Activated gamma-delta T cell treated with Interleukin-2 at 50 U/mL for 16 hours (primary cell): ENCODE results near the gene NDUFS1.
A peak's percentile ranks its signal among the peaks of the same experiment; 100 is the strongest.
"Not testable (repeated sequence)": the region's sequence is repeated elsewhere in the genome, so short reads cannot be mapped to it uniquely, and the experiment has no call there.

Source experiments
- DNase-seq: peaks from one replicate; pipeline ENCODE4 v3.0.0-alpha.2; 2020

The NDUFS1 gene

DNA sequence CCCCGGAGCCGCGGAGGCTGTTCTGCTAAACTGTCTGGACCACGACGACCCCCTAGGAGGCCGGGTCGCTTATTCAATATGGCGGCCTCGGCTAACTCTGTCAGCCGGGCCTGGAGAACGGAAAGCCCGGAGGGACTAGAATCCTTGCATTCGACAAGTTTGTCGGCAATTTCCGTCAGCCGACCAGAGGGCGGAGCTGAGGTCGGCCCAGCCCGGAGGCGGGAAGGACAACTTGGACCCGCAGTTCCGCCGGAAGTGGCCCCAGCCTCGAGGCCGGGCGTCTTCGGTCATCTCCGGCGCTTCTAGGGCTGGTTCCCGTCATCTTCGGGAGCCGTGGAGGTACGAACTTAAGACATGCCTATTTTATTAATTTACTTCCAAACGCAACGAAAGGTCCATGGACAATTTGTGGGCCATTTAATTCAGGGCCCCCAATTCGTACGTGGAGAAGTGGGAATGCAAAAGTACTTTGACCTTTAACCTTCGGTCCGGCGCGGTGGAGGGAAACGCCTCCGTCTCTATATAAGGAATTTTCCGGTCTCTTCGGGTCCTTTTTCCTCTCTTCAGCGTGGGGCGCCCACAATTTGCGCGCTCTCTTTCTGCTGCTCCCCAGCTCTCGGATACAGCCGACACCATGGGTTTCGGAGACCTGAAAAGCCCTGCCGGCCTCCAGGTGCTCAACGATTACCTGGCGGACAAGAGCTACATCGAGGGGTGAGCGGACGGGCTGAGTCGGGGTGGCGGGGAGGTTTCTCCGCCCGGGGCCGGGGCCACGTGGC lies at the start of gene NDUFS1, which contains the start of gene EEF1B2:
TSS of gene NDUFS1 (minus strand) at position 99 of the 779 bp plus-strand sequence. CDS start 5,766 bp downstream, outside the sequence.
TSS of gene EEF1B2 (plus strand) at position 550 of the 779 bp plus-strand sequence. CDS start at position 635, 85 bp downstream.
- DNase-seq = peak; percentile 96

DNA sequence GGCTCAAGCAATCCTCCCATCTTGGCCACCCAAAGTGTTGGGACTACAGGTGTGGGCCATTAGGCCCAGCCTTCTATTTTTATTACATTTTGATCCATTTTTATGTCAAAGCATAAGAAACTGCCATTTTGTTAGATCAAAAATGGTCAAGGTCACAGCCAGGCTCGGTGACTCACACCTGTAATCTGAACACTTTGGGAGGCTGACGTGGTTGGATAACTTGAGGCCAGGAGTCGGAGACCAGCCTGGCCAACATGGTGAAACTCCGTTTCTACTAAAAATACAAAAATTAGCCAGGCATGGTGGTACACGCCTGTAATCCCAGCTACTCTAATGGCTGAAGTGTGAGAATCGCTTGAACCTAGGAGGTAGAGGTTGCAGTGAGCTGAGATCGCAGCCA lies 49.7 kb upstream of the NDUFS1 start:
- DNase-seq = no peak

DNA sequence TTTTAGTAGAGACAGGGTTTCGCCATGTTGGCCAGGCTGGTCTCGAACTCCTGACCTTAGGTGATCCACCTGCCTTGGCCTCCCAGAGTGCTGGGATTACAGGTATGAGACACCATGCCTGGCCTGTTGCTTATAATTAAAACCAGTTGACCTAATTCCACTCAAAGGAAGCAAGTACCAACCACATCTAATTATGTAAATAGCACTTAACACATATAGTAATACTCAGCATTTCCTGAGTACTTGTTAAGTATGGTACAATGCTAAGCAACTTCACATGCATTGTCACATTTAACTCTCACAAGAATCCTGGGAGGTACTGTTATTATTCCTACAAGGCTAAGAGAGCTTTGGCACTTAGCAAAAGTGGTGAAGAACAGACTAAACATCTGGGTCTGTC lies 48.1 kb upstream of the NDUFS1 start:
- not testable (repeated sequence) for DNase-seq

DNA sequence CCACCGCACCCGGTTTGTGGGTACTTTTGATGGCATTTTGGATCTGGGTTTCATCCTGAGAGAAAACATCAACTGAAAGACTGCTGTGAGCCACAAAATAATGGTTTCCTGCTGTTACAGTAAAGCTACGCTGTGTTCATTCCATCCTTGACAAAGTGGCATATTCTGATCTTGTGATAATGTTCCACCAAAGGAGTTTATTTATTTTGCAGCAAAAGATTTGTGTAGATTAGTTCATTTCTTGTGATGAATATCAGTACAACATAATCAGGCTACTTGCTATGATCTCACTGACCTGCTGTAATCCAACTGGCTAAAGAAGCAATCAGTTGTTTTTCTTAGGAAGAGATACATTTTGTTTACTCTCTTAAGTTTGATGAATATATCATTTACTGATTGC lies 45.5 kb upstream of the NDUFS1 start:
- DNase-seq = no peak

DNA sequence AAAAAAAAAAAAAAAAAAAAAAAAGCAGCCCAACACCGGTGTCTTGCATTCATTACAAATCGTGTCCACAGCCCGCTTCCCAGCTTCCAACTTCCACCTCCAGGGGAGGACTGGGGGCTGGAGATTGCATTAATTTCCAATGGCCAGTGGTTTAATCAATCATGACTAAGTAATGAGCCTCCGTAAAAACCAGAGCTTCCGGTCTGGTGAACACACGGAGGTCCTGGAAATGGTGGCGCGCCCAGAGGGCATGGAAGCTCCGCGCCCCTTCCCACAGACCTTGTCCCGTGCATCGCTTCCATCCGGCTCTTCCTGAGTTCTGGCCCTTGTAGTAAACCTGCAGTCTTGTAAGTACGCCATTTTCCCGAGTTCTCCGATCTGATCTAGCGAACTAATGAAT lies 44.1 kb upstream of the NDUFS1 start:
- no peak for DNase-seq

DNA sequence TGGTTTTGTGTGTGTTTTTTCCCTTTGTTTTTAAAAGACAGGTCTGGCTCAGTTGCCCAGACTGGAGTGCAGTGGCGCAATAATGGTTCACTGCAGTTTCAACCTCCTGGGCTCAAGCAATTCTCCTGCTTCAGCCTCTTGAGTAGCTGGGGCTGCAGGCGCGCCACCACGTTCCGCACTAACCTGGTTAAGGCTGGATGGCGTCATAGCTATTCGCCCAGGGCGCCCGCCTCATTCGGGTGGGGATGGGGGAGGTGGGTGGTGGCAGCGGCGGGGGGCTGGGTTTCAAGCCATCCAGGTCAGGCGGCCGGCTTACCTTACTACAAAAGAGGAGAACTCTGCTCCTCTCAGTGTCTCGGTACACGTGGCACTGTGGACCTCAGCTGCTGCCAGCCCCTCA lies 43.2 kb upstream of the NDUFS1 start:
- DNase-seq = no peak

DNA sequence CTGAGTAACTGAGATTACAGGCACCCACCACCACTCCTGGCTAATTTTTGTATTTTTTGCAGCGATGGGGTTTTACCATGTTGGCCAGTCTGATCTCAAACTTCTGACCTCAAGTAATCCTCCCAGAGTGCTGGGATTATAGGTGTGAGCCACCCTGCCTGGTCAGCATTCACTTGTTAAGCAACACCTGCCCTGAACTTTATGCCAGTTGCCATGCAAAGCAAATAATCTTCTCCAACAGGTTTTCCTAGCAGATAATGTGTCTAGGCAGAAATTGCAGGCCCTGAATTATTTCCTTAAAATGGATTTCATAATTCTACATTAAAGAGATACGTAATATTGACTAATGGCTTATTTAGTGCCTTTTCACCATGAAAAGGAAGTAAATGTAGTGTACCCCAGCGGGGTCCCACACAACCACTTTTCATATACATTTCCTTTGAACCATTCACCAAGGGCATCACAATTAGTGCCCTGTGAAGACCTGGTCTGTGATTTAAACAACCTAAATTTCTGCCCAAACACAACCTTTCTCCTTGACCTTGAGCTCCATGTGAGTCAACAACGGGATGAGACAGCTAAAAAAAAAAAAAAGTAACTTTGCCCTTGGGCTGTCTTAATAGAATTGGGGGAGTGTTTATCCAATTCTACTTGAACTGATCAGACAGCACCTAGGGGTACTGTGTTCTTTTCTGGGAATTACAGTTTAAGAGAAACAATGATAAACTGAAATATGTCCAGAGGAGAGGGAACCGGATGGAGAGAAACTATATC lies 42.0 kb upstream of the NDUFS1 start:
- no peak for DNase-seq

DNA sequence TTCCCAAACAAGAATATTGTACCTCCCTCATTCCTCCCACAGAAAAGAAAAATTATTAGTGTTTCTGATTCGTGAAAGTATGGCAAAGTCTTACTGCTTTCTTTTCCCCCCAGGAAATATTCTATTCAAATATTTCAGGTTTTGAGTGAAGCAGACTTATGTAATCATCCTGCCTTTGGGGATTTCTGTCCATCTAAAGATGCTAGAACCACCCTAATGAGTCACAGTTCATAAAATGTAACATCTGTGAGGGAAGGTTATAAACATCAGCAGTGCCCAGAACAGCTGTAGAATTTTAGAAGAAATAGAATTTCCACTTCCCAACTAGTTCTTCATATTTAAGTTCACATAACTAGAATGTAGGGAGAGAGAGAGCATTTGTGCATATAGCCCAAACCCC lies 39.4 kb upstream of the NDUFS1 start:
- DNase-seq = no peak

DNA sequence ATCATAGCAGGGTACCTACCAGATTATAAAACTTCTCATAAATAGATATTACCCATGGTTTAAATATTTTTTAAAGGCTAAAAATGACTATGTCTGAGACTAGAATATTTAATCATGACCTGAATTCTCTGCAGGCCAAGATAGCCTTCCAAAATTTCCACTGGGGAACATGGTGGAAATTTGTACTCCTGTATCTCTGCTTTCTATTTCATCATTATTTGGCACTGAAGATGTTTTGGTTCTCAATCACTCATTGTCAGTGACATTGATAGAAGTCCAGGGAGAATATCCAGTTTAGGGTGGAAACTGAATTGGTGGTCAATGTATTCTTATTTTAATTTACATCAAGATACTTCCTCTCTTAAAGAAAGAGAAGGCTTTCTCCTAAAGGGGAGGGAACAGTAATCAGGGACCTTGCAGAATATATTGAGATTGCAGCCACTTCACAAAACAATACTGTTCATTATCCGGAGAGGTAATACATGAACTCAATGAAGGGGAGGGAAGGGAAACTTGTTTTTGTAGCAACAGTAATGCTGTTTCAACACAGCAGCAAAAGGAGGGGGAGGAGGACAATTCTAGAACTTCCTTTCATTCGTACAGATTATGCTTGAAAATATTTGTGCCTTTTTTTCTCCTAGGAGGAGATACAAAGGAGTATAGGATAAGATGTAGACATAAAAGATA lies 34.6 kb upstream of the NDUFS1 start:
- no peak for DNase-seq

DNA sequence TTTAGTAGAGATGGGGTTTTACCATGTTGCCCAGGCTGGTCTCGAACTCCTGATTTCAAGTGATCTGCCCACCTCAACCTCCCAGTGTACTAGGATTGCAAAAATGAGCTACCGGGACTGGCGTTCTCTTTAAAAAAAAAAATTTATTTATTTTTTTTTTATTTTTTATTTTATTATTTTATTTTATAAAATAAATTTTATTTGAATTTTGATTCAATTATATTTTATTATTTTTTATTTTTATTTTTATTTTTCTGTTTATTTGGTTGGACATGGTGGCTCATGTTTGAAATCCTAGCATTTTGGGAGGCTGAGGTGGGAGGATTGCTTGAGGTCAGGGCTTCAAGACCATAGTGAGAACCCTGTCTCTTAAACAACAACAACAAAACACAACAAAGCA lies 32.9 kb upstream of the NDUFS1 start:
- DNase-seq = no peak

DNA sequence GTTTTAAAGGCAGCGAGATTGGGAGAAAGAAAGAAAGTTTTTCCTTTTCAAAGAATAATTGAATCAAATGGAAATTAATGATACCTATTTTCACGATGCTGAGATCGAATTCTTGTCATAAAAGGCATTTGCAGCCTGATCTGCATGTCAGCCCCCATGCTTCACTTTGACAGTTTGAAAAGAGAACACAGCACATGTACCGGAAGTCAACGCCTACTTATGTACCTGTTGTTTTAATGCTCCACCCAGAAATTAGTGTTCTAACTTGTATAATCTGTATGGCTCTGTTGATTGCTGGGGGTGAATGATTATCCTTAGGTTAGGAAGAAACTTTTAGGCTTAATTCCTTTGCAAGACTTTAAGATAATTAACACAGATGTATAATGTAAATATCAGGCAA lies 31.4 kb upstream of the NDUFS1 start:
- no peak for DNase-seq

DNA sequence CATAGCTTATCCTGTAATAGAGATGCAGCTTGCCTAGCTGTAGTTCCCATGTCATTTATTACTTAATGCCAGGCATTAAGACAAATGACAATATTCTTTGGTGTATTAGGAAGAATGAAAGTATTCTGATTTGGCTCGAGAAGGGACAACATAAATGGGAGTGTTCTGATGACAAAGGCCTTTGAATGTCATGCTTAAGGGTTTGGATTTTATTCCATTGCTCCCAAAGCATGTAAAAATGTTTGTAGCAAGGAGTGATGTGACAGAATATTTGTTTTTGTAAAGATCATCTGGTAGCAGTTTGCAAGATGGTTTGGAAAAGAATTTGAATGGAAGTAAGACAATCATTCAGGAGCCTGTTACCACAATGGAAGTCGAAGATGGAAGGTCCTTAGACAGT lies 30.9 kb upstream of the NDUFS1 start:
- DNase-seq = no peak

DNA sequence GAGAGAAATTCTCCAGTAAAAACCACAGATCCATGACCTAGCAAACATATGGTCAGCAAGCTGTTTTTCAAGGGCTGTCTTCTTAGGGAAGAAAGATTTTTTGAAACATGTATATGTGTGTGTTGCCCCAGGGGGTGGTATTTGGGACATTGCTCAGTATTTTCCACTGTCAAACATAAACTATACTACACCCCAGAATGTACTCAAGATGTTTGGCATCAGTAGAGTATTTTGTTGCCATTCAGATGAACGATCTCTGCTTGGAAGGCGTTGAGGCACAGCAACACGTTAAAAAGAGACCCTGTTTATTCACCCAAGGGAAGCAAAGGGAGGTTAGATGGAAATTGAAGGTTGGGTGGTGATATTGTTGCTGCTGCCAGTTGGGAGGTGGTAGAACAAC lies 30.4 kb upstream of the NDUFS1 start:
- DNase-seq = no peak

DNA sequence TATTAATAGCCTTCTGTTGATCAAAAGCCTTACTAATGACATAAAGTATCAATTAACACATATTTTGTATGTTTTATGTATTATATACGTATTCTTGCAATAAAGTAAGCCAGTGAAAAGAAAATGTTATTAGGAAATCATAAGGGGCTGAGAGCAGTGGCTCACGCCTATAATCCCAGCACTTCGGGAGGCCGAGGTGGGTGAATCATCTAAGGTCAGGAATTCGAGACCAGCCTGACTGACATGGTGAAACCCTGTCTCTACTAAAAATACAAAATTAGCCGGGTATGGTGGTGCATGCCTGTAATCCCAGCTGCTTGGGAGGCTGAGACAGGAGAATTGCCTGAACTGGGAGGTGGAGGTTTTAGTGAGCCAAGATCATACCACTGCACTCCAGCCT lies 22.3 kb upstream of the NDUFS1 start:
- not testable (repeated sequence) for DNase-seq

DNA sequence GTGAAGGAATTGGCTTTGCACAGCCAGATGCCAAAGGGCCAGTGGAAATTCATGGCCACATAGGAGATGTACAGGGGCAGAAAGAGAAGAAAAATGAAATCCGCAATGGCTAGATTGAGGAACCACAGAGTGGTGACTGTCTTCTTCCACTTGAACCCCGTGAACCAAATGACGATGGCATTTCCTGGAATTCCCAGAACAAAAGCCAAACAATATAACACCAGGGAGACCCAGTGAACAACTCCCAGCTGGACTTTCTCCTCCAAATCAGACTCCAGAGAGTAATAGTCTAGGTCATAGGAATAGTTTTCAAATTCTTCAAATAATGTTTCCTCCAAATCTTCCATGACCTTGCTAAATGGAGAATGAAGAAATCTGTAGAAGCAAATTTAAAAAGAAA lies 17.7 kb upstream of the NDUFS1 start:
- DNase-seq = no peak

DNA sequence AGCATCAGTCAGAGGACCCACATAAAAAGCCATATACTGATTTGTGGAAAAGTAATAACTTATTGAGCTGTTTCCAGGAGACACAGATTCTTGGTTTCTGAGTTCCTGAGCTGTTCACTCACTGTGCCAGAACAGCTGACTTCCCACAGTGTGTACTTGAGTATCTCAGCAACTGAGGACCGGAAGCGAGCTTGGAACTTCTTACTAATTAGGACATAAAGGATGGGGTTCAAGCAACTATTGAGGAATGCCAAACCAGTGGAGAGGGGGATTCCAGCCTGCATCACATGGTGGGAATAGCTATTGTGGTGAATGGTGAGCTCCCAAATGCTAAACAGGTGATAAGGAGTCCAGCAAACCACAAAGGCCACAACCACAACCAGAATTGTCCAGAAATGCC lies 16.9 kb upstream of the NDUFS1 start:
- no peak for DNase-seq

DNA sequence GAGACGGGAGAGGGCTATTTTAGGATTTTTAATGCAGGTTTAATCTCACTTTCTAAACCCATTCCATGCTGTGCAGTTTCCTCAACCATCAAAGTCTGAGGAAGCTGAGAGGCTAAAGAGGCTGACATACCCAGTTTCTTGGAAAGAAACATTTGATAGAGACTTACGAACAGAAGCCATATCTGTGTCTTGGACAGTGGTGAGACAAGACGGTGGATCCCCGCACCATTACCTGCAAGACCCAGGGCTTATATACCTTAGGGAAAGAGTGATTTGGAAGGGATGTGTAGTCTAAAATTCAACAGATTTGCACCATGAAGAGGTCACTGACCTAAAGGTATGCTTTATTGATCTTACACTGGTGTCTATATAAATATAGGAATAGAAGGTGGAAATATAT lies 13.9 kb upstream of the NDUFS1 start:
- no peak for DNase-seq

DNA sequence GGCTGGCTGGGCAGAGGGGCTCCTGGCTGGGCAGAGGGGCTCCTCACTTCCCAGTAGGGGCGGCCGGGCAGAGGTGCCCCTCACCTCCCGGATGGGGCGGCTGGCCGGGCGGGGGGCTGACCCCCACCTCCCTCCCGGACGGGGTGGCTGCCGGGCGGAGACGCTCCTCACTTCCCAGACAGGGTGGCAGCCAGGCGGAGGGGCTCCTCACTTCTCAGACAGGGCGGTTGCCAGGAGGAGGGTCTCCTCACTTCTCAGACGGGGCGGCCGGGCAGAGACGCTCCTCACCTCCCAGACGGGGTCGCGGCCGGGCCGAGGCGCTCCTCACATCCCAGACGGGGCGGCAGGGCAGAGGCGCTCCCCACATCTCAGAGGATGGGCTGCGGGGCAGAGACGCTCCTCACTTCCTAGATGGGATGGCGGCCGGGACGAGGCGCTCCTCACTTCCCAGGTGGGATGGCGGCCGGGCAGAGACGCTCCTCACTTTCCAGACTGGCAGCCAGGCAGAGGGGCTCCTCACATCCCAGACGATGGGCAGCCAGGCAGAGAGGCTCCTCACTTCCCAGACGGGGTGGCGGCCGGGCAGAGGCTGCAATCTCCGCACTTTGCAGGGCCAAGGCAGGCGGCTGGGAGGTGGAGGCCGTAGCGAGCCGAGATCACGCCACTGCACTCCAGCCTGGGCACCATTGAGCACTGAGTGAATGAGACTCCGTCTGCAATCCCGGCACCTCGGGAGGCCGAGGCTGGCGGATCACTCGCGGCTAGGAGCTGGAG lies 12.6 kb upstream of the NDUFS1 start:
- DNase-seq = not testable (repeated sequence)

DNA sequence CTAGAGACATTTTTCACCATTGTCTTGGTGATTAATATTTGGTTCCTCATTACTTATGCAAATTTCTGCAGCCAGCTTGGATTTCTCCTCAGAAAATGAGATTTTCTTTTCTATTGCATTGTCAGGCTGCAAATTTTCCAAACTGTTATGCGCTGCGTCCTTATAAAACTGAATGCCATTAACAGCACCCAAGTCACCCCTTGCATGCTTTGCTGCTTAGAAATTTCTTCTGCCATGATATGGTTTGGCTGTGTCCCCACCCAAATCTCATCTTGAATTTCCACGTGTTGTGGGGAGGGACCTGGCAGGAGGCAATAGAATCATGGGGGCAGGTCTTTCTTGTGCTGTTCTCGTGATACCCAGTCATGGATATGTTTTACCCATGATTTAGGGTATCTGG lies 9.0 kb upstream of the NDUFS1 start:
- DNase-seq = not testable (repeated sequence)

DNA sequence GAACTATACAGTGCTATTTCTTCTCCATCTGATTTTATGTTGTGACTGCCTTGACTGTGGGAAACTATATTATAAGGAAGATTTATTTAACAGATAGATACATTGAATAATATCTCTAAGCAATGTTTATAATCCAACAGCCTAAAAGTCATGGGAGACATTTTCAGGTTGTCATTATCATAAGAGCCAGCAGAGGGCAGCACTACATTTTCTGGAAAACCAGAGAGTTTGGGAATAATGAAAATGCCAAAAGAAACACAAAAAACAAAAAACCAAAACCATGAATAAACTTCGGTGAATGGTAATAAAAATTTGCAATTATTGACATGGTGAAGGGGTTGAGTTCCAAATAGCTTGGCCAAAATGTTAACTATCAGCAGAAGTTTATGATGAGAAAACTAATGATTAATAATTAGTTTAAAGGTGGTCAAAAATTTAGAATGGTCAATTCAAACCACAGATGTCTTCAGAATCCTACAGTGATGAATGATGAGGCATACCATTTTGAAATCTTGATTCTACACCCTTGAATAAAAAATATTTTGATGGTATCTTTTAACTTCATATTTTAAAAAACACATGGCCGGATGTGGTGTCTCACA lies 5.1 kb upstream of the NDUFS1 start:
- DNase-seq = peak; percentile 26

DNA sequence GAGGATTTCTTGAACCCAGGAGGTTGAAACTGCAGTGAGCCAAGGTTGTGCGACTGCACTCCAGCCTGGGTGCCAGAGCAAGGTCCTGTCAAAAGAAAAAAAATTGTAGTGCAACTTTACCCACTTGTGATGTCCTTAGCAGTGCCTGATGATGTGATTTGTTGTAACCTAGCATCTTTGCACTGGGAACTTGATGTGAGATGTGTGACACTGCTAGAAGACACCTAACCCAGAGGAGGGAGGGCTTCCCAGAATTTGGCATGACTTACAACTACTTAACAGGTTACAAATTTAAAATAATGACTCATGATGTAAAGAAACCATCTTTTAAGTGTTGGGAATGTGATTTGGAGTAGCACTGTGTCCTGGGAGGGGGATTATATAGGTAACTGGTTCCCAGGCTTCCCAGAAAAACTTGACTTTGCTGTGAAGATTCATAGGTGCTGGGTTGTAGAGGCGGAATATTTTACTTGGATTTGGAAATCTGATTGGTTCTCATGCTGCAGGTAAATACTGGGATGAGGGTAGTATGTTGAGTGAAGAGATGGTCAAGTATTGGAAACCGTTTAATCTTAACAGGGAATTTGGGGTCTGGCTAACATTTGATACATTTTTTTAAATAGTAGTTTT lies 4.1 kb upstream of the NDUFS1 start:
- no peak for DNase-seq

DNA sequence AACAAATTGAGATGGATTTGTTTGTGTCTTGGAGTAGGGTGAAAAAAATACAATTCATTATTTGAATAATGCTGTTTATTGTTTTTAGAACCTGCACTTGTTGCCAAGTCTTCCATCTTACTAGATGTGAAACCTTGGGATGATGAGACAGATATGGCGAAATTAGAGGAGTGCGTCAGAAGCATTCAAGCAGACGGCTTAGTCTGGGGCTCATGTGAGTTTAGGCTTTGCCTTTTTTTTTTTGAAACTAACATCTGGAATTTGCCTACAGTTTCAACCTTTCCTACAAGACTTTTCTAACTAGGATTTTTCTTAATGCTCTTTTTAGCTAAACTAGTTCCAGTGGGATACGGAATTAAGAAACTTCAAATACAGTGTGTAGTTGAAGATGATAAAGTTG lies 3.2 kb upstream of the NDUFS1 start:
- DNase-seq = not testable (repeated sequence)
